Mesendoderm (in vitro differentiated cells): Measurements from ENCODE around the gene TP73.

ENCODE experiments used
- DNase-seq: peaks from one replicate; pipeline ENCODE4 v3.0.0; 2013
- H2AK5ac ChIP-seq: 2 replicates; pipeline ENCODE4 v1.6.1; 2013; ENCODE audit warnings: low read length, inconsistent platforms
- H2BK120ac ChIP-seq: 2 replicates; pipeline ENCODE4 v1.6.1; 2013; ENCODE audit warnings: low read depth, mild to moderate bottlenecking, low read length, moderate library complexity, mixed read lengths
- H2BK15ac ChIP-seq: replicated peaks from 2 replicates; pipeline ENCODE4 v1.6.1; 2013; ENCODE audit warnings: low read depth, mild to moderate bottlenecking, moderate library complexity
- H2BK5ac ChIP-seq: 2 replicates; pipeline ENCODE4 v1.6.1; 2013; ENCODE audit warnings: low read length, inconsistent platforms
- H3K18ac ChIP-seq: 2 replicates; pipeline ENCODE4 v1.6.1; 2013; ENCODE audit warnings: mild to moderate bottlenecking, low read length, mixed read lengths
- H3K23ac ChIP-seq: one replicate; pipeline ENCODE4 v1.6.1; 2013; ENCODE audit warnings: low read length
- H3K27ac ChIP-seq: 2 replicates; pipeline ENCODE4 v1.5.1; 2013; ENCODE audit warnings: low read depth, mild to moderate bottlenecking, inconsistent platforms, low read length, moderate library complexity
- H3K27me3 ChIP-seq: 2 replicates; pipeline ENCODE4 v1.6.1; 2013; ENCODE audit warnings: low read length, control low read depth, mild to moderate bottlenecking, inconsistent platforms; ENCODE audit not compliant: insufficient read depth, poor library complexity
- H3K36me3 ChIP-seq: 2 replicates; pipeline ENCODE4 v1.6.1; 2013; ENCODE audit warnings: low read length, inconsistent platforms; ENCODE audit not compliant: control insufficient read depth, insufficient read depth
- H3K4ac ChIP-seq: one replicate; pipeline ENCODE4 v1.6.1; 2013; ENCODE audit warnings: low read depth, mild to moderate bottlenecking, low read length, moderate library complexity
- H3K4me1 ChIP-seq: 2 replicates; pipeline ENCODE4 v1.6.1; 2013; ENCODE audit warnings: low read depth, low read length, inconsistent platforms; ENCODE audit not compliant: control insufficient read depth
- H3K4me2 ChIP-seq: 2 replicates; pipeline ENCODE4 v1.6.1; 2013; ENCODE audit warnings: low read length
- H3K4me3 ChIP-seq: 2 replicates; pipeline ENCODE4 v1.5.1; 2013; ENCODE audit warnings: mild to moderate bottlenecking, low read length
- H3K56ac ChIP-seq: one replicate; pipeline ENCODE4 v1.6.1; 2013; ENCODE audit warnings: low read length
- H3K79me1 ChIP-seq: 2 replicates; pipeline ENCODE4 v1.6.1; 2013; ENCODE audit warnings: low read length, inconsistent platforms
- H3K79me2 ChIP-seq: 2 replicates; pipeline ENCODE4 v1.6.1; 2013; ENCODE audit warnings: mild to moderate bottlenecking, low read length; ENCODE audit not compliant: control insufficient read depth, insufficient read depth
- H3K9ac ChIP-seq: 2 replicates; pipeline ENCODE4 v1.6.1; 2013; ENCODE audit warnings: low read length, inconsistent platforms
- H4K5ac ChIP-seq: one replicate; pipeline ENCODE4 v1.6.1; 2013; ENCODE audit warnings: low read length
- H4K8ac ChIP-seq: one replicate; pipeline ENCODE4 v1.6.1; 2013; ENCODE audit warnings: low read depth, mild to moderate bottlenecking, control low read depth, low read length, moderate library complexity
- WGBS: extraction: QIAGEN DNeasy Blood & Tissue Kit; methylation state at CpG from one replicate; pipeline ENCODE4 v1.1.7; 2013; ENCODE audit warnings: low lambda C conversion rate, missing lambda C conversion rate; ENCODE audit not compliant: insufficient coverage; ENCODE audit errors: extremely low coverage; 5-methylcytosine and 5-hydroxymethylcytosine counted together

TP73 gene

DNA sequence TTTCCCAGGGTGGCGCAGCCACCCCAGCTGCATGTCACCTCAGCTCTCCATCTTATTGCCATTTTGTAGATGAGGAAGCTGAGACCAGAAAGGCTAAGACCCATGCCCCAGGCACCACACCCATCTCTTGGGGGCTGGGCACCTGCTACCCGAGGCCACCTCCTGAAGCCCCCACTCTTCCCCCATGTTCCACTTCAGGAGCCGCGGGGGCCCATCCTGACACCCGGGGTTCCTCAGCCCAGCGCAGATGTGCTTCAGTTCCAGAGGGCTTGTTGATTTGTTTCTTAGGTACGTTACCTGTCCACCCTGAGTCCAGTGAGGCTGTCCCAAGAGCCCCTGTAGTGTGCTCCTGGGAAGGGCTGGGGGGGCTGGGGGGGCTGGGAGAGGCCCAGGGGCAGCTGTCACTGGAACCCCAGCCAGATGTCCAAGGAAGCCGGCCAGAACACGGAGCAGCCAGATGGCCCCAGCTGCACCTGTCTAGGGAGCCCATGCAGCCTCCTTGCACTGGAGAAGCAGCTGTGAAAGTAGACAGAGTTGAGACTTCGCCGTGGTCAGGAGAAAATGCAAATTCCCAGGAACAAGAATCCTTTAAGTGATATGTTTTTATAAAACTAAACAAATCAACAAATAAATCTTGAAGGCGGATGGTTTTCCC is 82.8 kb downstream of the TP73 start:
- Histone ChIP-seq H3K79me2 (no peaks in the 10 kb centered on the region), H3K23ac (no peak overlapping the region), H3K36me3 (peaks cover 5% of the 10 kb centered on the region), H4K5ac (no peak overlapping the region), H2BK5ac (no peak overlapping the region), H4K8ac (no peak overlapping the region), H3K79me1 (no peaks in the 10 kb centered on the region), H3K56ac (no peak overlapping the region), H2AK5ac (no peak overlapping the region), H3K9ac (no peak overlapping the region), H3K4me2 (no peak overlapping the region), H3K4me1 (no peaks in the 10 kb centered on the region), H3K18ac (no peak overlapping the region), H3K4ac (no peak overlapping the region), H3K4me3 (no peak overlapping the region), H3K27me3 (no peaks in the 10 kb centered on the region), H3K27ac (no peak overlapping the region), H2BK15ac (no peak overlapping the region), H2BK120ac (no peak overlapping the region)
- DNase-seq = no peak
- no CpG with 5 or more reads among the region's 12 CpGs for WGBS

DNA sequence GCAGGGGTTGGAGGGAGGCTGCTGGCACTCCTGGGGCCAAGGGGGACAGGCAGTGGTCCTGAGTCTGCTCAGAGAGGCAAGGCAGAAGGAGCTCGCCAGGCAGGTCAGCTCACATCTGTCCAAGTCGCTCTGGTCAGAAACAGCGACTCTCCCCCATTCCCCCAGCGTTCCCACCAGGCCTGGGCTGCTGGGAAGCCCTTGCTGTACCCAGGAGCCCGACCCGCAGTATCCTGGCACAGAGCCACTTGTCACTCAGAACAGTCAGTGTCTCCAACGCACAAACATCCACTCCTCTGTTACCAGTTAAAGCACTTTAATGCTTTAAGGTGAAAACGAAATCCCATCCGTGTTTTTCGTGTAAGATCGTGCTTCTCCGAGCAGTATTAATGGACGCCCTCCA is 83.4 kb downstream of the TP73 start:
- H4K5ac ChIP-seq = no peak overlapping the region
- no CpG with 5 or more reads among the region's 13 CpGs for WGBS
- H3K9ac ChIP-seq = no peak overlapping the region
- no peaks in the 10 kb centered on the region for H3K4me1 ChIP-seq
- no peak for DNase-seq
- no peaks in the 10 kb centered on the region for H3K79me2 ChIP-seq
- H3K18ac ChIP-seq = no peak overlapping the region
- H2AK5ac ChIP-seq = no peak overlapping the region
- H2BK120ac ChIP-seq = no peak overlapping the region
- H3K56ac ChIP-seq = no peak overlapping the region
- H3K79me1 ChIP-seq = no peaks in the 10 kb centered on the region
- H3K23ac ChIP-seq = no peak overlapping the region
- H2BK15ac ChIP-seq = no peak overlapping the region
- H2BK5ac ChIP-seq = no peak overlapping the region
- no peak overlapping the region for H4K8ac ChIP-seq
- no peak overlapping the region for H3K4ac ChIP-seq
- H3K36me3 ChIP-seq = peaks cover 5% of the 10 kb centered on the region
- no peak overlapping the region for H3K4me3 ChIP-seq
- no peak overlapping the region for H3K4me2 ChIP-seq
- no peaks in the 10 kb centered on the region for H3K27me3 ChIP-seq
- H3K27ac ChIP-seq = no peak overlapping the region

DNA sequence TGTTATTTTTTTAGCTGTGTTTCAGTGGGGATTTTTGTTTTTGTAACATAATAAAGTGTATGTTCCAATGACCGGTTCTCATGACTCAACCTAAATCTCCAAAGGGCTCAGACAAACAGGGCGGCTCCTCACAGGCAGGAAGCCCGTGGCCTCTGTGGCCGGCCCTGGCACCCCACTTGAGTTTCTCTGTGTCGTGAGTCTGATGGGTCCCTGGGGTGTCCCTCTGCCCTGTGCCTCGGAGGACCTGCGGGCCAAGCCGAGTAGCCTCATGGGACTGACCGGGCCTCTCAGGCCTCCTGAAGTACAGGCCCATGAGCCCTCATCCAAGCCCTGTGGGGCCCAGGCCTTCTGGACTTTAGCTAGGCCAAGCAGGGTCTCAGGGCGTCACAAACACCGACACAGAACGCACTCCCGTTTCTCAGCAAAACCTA is 83.8 kb downstream of the TP73 start:
- no peak overlapping the region for H4K8ac ChIP-seq
- H3K4me2 ChIP-seq = no peak overlapping the region
- no peak overlapping the region for H4K5ac ChIP-seq
- no peak overlapping the region for H3K4me3 ChIP-seq
- DNase-seq = no peak
- H3K36me3 ChIP-seq = peaks cover 5% of the 10 kb centered on the region
- H2AK5ac ChIP-seq = no peak overlapping the region
- WGBS = no CpG with 5 or more reads among the region's 13 CpGs
- no peak overlapping the region for H2BK15ac ChIP-seq
- H2BK5ac ChIP-seq = no peak overlapping the region
- H3K23ac ChIP-seq = no peak overlapping the region
- no peak overlapping the region for H3K27ac ChIP-seq
- H3K9ac ChIP-seq = no peak overlapping the region
- no peak overlapping the region for H2BK120ac ChIP-seq
- no peaks in the 10 kb centered on the region for H3K27me3 ChIP-seq
- H3K18ac ChIP-seq = no peak overlapping the region
- no peak overlapping the region for H3K56ac ChIP-seq
- no peaks in the 10 kb centered on the region for H3K79me1 ChIP-seq
- no peak overlapping the region for H3K4ac ChIP-seq
- no peaks in the 10 kb centered on the region for H3K79me2 ChIP-seq
- H3K4me1 ChIP-seq = no peaks in the 10 kb centered on the region

DNA sequence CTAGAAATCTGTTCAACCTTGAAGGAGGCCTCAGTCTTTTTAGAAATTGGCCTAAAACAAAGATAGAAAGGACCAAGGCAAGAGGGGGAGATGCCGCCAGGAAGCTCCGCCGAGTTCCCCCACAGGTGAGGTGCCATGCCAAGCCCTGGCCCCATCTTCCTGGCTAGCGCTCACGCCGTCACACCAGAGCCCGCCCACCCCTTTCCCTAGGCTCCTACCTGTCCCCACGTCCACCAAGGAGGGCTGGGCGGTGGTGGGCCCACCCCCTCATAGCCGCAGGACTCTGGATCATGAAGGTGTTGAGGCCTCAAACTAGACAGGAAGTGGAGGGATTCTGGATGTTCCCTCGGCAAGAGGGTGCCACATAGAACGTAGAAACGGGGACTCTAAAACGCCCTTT is 84.4 kb downstream of the TP73 start:
- Histone ChIP-seq H3K23ac (no peak overlapping the region), H3K4me2 (no peak overlapping the region), H3K36me3 (peaks cover 5% of the 10 kb centered on the region), H3K18ac (no peak overlapping the region), H3K4me1 (no peaks in the 10 kb centered on the region), H3K4ac (no peak overlapping the region), H3K4me3 (no peak overlapping the region), H2AK5ac (no peak overlapping the region), H3K79me1 (no peaks in the 10 kb centered on the region), H3K79me2 (no peaks in the 10 kb centered on the region), H3K9ac (no peak overlapping the region), H3K27me3 (no peaks in the 10 kb centered on the region), H2BK15ac (no peak overlapping the region), H4K5ac (no peak overlapping the region), H2BK120ac (no peak overlapping the region), H3K56ac (no peak overlapping the region), H2BK5ac (no peak overlapping the region), H4K8ac (no peak overlapping the region), H3K27ac (no peak overlapping the region)
- DNase-seq = no peak
- whole genome bisulfite sequencing = no CpG with 5 or more reads among the region's 14 CpGs

DNA sequence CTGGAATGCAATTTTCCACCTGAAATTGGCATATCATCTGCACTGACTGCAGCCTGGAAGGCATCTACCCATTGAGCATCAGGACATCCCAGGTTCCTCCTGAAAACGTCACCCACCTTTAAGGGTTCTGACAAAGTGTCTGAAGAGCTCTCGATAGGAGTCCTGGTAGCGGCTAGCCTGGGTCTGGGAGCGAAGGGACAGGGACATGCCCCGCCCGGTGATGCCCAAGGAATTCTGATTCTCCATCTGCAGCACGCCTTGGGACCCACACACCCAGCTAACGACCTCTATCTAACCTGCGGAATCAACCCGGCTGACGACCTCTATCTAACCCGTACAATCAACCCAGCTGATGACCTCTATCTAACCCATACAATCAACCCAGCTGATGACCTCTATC is 86.6 kb downstream of the TP73 start:
- H3K27me3 ChIP-seq = no peaks in the 10 kb centered on the region
- no peak overlapping the region for H4K8ac ChIP-seq
- H3K4me2 ChIP-seq = no peak overlapping the region
- H3K4ac ChIP-seq = no peak overlapping the region
- no peak overlapping the region for H3K9ac ChIP-seq
- H3K4me1 ChIP-seq = no peaks in the 10 kb centered on the region
- no peak overlapping the region for H3K56ac ChIP-seq
- no CpG with 5 or more reads among the region's 12 CpGs for whole genome bisulfite sequencing
- no peak for DNase-seq
- H3K36me3 ChIP-seq = peaks cover 8% of the 10 kb centered on the region
- no peak overlapping the region for H2BK120ac ChIP-seq
- no peak overlapping the region for H3K27ac ChIP-seq
- no peak overlapping the region for H2BK15ac ChIP-seq
- H2AK5ac ChIP-seq = no peak overlapping the region
- H3K79me2 ChIP-seq = no peaks in the 10 kb centered on the region
- H3K18ac ChIP-seq = no peak overlapping the region
- H3K79me1 ChIP-seq = no peaks in the 10 kb centered on the region
- H4K5ac ChIP-seq = no peak overlapping the region
- H3K4me3 ChIP-seq = no peak overlapping the region
- no peak overlapping the region for H3K23ac ChIP-seq
- H2BK5ac ChIP-seq = no peak overlapping the region

DNA sequence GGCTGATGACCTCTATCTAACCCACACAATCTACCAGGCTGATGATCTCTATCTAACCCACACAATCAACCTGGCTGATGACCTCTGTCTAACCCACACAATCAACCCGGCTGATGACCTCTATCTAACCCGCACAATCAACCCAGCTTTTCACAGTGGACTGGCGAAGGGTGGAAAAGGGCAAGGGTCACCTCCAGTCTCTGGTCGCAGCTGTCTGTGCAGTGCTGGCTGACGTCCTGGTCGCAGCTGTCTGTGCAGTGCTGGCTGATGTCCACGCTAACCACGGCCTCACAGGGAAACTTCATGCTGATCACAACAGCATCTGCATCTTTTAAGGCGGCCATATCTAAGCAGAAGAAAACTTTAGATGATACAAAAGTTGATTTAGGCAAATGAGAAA is 87.7 kb downstream of the TP73 start:
- Histone ChIP-seq H3K18ac (no peak overlapping the region), H3K23ac (no peak overlapping the region), H3K56ac (no peak overlapping the region), H4K8ac (no peak overlapping the region), H3K4ac (no peak overlapping the region), H3K9ac (no peak overlapping the region), H2BK15ac (no peak overlapping the region), H2BK5ac (no peak overlapping the region), H3K79me1 (peaks cover 2% of the 10 kb centered on the region), H3K4me1 (no peaks in the 10 kb centered on the region), H2AK5ac (no peak overlapping the region), H4K5ac (no peak overlapping the region), H3K27ac (no peak overlapping the region), H3K79me2 (no peaks in the 10 kb centered on the region), H3K4me2 (no peak overlapping the region), H3K27me3 (no peaks in the 10 kb centered on the region), H3K36me3 (peaks cover 8% of the 10 kb centered on the region), H2BK120ac (no peak overlapping the region), H3K4me3 (no peak overlapping the region)
- no CpG with 5 or more reads among the region's 9 CpGs for WGBS
- no peak for DNase-seq
